HG03378 (cell line): ENCODE results near the gene KRT12.
"Not testable (repeated sequence)": the region's sequence is repeated elsewhere in the genome, so short reads cannot be mapped to it uniquely, and the experiment has no call there.

Source experiments
- ATAC-seq: cut with Tn5 transposase; IDR thresholded peaks from one replicate; pipeline ENCODE4 v1.9.1; 2021; ENCODE audit warnings: mild to moderate bottlenecking, moderate library complexity; ENCODE audit not compliant: unreplicated experiment

The KRT12 gene

GRCh38 chr17:40884708-40885512 is 17.9 kb upstream of the KRT12 start, which contains the start of gene KRT20:
TSS of gene KRT20 (minus strand) at chr17:40885242. CDS start at chr17:40885185, 57 bp downstream.
- ATAC-seq: no peak

- no peak for ATAC-seq
Observed at GRCh38 chr17:40883626-40884334, 16.8 kb upstream of the KRT12 start.

- no peak for ATAC-seq
Observed at GRCh38 chr17:40883031-40883430, 16.0 kb upstream of the KRT12 start.

GRCh38 chr17:40879026-40879425 is 12.0 kb upstream of the KRT12 start:
- ATAC-seq: no peak

- ATAC-seq: no peak
Observed at GRCh38 chr17:40878044-40878443, 11.0 kb upstream of the KRT12 start.

- no peak for ATAC-seq
Observed at GRCh38 chr17:40873801-40874200, 6.8 kb upstream of the KRT12 start.

GRCh38 chr17:40873255-40873654 is 6.2 kb upstream of the KRT12 start:
- ATAC-seq: no peak

GRCh38 chr17:40872416-40872815 is 5.4 kb upstream of the KRT12 start:
- no peak for ATAC-seq

DNA sequence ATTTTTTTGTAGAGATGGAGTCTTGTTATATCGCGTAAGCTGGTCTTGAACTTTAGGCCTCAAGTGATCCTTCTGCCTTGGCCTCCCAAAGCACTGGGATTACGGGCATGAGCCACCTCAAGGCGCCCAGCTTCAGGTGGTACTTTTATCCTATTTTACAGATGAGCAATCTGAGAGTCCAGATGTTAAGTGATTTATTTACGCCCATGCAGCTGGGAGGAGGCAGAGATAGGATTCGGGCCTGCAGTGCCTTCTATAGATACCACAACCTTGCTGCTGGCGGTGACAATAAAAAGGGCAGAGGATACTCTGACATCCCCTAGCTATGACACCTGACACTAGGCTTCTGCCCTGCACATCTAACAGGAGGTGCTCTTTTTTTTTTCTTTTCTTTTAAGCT is 4.3 kb upstream of the KRT12 start:
- no peak for ATAC-seq

DNA sequence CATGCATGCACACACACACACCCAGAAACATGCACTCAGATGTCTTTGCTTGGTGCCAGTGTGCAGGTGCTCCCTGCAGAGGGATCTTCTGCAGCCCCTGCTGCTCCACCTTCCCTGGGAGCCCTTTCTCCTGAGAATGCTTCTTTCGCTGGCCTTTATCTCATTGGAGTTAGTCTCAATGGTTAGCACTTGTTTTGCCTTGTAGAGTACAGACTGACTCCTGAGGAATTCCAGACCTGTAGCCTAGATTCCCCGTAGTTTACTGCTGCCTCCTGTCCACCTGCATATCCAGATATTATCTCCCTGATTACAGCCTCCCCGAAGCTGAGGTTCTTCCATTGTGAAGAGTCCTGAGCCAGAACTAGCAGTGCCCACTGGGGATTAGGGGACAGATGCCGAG is 3.1 kb upstream of the KRT12 start:
- no peak for ATAC-seq

- no peak for ATAC-seq
Observed at GRCh38 chr17:40864661-40865390, 2.2 kb downstream of the KRT12 start.

- no peak for ATAC-seq
Observed at GRCh38 chr17:40862985-40863733, 3.9 kb downstream of the KRT12 start.

- no peak for ATAC-seq
Observed at GRCh38 chr17:40859536-40859935, 7.5 kb downstream of the KRT12 start.

- ATAC-seq: not testable (repeated sequence)
Observed at GRCh38 chr17:40858667-40859066, 8.4 kb downstream of the KRT12 start.

GRCh38 chr17:40857535-40857934 is 9.5 kb downstream of the KRT12 start:
- ATAC-seq: no peak

GRCh38 chr17:40854175-40854814 is 12.7 kb downstream of the KRT12 start:
- no peak for ATAC-seq

DNA sequence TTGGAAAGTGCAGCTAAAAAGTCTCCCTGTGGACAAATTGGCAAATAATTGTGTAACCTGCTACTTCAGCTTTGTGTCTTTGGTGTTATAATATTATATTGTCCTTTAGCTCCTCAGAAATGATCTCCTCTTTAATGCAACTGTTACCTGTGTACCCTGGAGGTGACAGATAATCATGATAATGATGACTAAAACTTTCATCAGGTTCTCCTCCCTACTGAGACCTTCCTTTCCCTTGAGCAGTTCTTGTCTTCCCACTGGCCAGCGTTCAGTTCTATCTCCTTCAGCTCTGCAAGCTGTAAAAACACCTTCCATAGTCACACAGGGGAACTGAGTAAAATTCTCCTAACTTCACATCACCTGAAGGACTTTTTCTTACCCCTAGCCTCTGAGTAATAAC is 14.7 kb downstream of the KRT12 start:
- no peak for ATAC-seq

DNA sequence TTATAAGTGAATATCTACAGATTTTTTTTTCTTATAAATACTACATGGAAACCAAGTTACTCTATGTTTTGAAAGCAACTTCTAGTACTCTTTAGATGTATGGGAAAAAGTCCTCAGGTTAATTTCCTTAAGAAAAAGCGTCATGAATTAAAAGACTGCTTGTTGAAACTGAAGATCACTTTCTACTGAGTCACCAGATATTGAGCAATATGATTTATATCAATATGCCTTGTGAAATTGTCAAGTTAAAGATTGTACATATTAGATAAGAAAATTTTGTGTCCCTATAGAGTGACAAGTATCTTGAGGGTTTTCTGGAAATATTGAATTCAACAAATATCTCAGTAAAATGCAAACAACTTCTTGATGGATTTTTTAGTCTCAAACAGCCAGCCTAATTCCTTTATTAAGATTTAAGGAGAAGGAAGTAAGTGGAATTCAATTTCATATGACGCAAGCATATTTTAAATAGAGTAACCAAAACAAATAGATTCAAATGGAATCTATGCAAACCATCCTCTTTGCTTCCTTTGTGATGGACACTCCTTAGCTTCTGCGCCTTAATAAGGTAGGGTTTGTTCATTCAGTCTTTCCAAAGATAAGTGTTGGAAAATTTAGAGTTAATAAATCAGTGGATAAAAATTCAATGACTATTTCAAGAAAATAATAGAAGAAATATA is 16.6 kb downstream of the KRT12 start:
- no peak for ATAC-seq

GRCh38 chr17:40849723-40850122 is 17.3 kb downstream of the KRT12 start:
- ATAC-seq: no peak
